ENCODE data around the gene SBF2. TPM values are rescaled to one million over a fixed set of nuclear protein-coding genes. Genes with fewer than 3 reads are reported as not detected.

SBF2 gene
- total and polyA plus RNA-seq, 9 of the 15 experiments (the other 6 are each of a cell fraction or from before 2014, with no cell fraction given), result 0.80 to 9.5 (median 5.0) TPM

- TF ChIP-seq BACH1 (tag; IDR thresholded peaks at IDR 0.05) (peak; percentile 70; the same call in 1 of the 2 replicates), MGA (IDR thresholded peaks at IDR 0.05) (0 out of 2 replicates have a peak, but pooled peaks have one; percentile 19), DMBX1 (CRISPR knock-in tag; IDR thresholded peaks at IDR 0.05; ENCODE audit: borderline replicate concordance) (0 out of 2 replicates have a peak, but pooled peaks have one; percentile 38), ZBTB40 (IDR thresholded peaks at IDR 0.05) (peak; percentile 63), ZBTB40 (CRISPR knock-in tag; IDR thresholded peaks at IDR 0.05) (no peak)
Observed at GRCh38 chr11:9802291-9802861, 491.6 kb downstream of the SBF2 start (continued).
